ENCODE results near the gene OGN.
A peak's percentile ranks its signal among the peaks of the same experiment; 100 is the strongest.
"Not testable (repeated sequence)": the region's sequence is repeated elsewhere in the genome, so short reads cannot be mapped to it uniquely, and the experiment has no call there.

The OGN gene, protein sequence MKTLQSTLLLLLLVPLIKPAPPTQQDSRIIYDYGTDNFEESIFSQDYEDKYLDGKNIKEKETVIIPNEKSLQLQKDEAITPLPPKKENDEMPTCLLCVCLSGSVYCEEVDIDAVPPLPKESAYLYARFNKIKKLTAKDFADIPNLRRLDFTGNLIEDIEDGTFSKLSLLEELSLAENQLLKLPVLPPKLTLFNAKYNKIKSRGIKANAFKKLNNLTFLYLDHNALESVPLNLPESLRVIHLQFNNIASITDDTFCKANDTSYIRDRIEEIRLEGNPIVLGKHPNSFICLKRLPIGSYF

GRCh38 chr9:92404042-92404836 lies at the start of gene OGN:
Gene OGN (minus strand): TSS chr9:92404578. CDS start chr9:92403407, 1,171 bp downstream.
- DNase-seq: no peak

- no peak for DNase-seq
These were observed 42.2 kb upstream of the OGN start for GRCh38 chr9:92446536-92446935.

GRCh38 chr9:92444841-92445240 lies 40.5 kb upstream of the OGN start:
- no peak for DNase-seq

DNA sequence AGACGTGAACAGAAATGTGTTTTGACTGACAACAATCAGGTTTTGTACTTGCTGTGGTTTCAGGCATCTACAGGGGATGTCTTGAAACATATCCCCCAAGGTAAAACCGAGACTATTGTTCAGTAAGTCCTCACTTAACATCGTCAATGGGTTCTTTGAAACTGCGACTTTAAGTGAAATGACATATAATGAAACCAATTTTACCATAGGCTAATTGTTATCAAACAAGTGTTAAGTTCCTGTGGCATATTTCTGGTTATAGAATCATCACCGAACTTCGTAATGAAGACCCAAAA lies 36.3 kb upstream of the OGN start:
- DNase-seq: no peak

DNA sequence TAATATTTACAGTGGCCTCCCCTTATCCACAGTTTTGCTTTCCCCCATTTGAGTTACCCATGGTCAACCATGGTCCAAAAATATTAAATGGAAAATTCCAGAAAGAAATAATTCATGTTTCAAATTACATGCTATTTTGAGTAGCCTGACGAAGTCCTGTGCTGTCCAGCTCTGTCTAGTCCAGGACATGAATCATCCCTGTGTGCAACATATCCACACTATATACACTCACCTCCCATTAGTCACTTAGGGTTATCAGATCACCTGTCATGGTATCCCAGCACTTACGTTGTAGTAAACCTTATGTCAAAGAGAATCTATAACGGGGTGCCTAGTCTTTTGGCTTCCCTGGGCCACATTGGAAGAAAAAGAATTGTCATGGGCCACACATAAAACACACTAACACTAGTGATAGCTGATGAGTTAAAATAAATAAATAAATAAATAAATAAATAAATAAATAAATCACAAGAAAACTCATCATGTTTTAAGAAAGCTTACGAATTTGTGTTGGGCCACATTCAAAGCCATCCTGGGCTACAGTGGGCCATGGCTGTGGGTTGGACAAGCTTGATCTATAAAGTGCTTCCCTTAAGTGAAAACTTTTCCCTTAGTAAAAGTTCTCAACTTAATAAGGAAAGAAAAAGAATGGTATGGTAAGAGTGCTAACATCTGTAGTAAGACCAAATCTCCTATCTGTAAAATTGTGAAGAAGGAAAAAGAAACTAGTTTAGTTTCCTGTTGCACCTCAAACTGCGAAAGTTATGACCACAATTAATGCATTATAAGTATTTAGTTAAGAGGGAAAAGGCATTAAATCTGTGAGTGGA lies 35.8 kb upstream of the OGN start:
- DNase-seq: no peak

DNA sequence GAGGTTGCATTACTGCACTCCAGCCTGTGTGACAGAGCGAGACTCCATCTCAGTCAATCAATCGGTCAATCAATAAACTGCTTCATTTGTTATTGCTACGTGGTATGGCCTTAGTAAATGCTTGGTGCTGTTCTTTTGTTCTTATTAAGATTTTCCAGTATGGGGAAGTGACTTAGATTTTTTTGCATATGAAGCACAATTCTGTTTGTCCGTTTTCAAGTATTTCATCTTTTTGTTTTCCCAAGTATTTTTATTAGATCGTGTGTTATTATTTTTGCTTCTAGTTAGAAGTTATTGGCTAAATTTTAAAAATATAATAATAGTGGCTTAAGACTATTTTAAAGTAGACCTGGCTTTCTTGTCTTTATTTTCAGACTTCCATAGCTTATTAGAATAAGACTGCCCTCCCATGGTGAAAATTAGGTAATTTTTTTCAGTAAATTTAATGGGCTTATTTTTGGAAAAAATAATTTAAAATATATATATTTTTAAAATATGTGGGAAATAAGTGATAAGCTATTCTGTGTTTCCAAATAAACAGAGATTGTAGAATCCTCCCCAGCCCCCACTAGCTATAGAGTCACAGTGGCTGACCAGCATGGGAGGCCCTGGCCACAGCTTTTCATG lies 34.6 kb upstream of the OGN start:
- DNase-seq: no peak

- DNase-seq: no peak
These were observed 30.9 kb upstream of the OGN start for GRCh38 chr9:92435263-92435662.

- no peak for DNase-seq
These were observed 28.7 kb upstream of the OGN start for GRCh38 chr9:92432972-92433548.

DNA sequence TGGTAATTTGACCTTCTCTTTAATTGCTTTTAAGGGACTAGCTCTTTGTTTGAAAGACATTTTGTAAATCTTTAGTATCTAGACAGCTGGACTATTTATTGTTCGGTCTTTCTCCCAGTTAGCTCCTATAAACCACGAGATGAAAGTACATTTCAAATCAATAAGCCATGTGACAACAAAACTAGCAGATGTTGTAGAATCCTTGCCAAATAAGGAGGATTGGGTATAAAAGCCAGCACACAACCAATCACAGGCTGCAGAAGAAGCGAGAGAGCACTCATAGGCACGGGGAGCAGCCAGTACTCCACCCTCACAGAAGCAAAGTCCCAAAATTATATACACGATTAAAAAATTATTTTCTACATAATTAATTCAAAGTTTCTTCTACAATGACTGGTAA lies 28.0 kb upstream of the OGN start:
- DNase-seq: no peak

DNA sequence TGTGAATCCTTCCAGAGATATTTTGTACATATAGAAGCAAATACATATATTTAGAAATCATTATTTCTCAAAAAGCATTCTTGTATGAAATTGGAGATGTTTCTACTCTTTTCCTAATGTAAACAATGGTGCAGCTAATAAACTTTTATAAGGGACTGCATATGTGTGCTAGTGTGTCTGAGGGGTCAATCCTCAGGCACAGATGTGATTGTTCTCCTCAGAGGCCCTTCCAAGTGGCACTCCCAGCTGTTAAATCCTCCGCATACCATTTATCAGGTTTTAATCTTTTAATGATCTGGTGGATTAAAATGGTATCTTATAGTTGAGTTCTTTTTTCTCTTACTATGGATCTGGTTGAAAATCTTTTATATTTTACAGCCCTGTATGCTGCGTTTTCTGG lies 25.5 kb upstream of the OGN start:
- no peak for DNase-seq

DNA sequence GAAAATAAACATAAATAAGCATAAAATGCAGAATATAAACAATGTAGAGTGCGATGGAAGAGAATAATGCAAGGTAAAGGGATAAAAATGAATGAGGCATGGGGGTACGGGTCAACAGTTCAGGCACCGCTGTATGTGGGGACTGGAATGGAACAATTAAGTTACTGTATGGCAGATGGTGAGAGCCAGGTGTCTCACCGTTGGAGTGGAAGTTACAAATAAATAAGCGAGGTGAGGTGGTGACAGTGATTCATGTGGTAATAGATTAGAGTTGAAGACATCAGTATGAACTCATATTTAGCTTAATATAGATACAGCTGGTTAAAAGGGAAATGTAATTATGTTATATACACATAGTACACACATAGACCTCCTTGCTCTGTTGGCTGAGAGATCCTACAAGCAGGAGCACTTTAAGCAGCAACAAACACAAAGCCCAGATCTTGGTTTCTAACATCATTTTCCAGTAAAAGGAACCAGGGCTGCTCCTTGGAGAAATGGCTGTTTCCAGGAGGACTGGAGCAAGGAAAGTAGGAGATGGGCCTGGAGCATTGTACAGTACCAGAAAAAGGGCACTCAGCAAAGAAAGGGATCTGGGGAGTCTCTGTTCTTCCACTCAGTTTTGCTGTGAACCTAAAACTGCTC lies 22.2 kb upstream of the OGN start:
- DNase-seq: no peak

DNA sequence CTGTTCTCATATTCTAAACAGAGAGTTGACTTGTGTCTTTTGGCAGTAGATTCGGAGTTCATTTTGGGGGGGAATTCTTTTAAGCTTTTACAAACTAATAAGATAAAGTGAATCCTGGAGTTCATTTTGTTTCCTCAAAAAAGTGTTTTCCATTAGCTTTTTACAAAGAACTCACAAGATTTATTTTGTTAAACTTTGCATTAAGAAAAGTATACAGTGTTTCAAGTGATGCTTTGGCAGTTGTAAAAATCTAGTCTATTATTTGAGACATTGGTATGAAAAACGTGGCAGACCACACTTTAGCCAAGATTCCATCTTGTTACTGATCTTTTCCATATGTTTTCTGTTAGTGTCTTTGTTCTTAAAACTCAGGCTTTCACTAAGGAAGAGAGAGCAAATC lies 21.1 kb upstream of the OGN start:
- DNase-seq: no peak

- no peak for DNase-seq
These were observed 20.0 kb upstream of the OGN start, which contains the start of gene OMD for GRCh38 chr9:92424340-92424739. Gene OMD (minus strand): TSS chr9:92424471. CDS start chr9:92417558, 6,913 bp downstream.

GRCh38 chr9:92423612-92424011 lies 19.2 kb upstream of the OGN start:
- DNase-seq: no peak

DNA sequence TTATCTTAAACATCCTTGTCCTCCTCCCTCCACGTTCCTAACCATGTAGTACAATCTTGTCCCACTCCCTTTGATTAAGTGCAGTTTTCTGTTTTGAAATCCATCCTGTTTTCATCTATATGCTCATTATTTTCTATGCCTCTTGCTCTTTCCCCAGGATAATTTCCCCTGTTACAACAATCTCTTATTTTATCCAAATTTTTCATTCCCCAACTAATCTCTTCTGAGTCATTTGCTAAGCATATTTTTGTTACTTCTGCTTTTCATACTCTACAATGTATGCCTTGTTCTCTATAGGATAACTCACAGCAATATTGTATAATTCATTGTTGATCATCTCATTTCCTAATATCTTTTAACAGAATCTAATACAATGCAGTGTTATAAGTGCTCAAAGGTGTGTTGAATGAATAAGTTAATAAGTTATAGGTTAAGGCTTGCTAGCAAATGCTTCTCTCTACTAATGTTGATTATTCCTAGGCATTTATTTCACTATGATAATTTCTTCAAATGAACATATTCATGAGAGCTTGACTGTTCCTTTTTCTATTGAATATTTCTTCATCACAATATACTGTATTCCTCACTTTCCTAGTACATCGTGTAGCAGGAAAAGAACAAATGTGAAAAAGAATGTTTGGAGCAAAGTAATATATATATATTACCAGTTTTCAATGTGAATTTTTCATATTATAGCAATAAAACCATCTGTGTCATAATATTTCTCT lies 18.4 kb upstream of the OGN start:
- DNase-seq: no peak

DNA sequence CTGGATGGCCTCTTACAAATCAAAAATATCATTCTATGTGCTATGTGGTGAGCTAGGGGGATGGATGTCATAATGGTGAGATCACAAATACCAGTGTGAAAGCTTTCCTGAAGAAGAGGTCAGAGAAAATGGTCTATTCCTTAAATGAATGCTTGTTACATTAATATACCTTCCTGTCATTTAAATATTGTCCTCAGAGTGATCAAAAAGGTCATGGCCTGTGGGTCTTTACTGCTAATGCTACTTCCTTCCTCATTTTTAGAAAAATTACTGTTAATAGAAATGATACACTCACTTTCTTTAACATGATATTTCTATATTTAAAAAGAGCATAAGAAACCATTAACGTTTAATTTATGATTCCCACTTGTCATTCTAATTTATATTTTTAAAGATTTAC lies 10.2 kb upstream of the OGN start:
- no peak for DNase-seq

- DNase-seq: not testable (repeated sequence)
These were observed 6.8 kb upstream of the OGN start for GRCh38 chr9:92411157-92411556.

DNA sequence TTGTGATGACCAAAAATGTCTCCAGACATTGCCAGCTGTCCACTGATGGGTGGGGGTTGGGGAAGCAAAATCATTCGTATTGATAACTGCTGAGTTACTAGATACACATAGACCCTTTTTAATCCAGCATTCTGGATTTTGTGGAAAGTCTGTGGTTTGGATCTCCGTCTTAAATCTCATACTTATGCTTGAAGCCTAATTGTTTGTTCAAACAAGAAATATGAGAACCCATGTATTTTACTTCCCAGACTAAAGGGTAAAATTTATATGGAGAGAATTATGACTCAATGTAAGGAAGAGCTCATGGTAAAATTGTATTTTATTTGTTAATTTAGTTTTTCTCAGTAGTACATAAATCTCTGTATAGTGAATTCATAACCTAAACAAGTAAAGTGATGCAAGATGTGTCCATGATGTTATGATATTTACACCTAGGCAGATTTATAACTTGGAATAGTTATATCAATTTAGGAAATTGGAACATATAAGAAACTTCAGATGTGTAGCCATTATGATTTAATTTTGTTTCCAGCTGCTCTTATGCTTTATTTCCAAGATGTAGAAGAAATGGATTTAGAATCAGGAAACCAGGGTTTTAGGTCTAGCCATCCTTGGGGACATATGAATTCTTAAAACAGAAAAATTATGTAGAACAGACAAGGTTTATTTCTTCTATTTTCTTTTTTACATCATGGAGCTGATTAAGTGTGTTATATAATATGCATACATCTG lies 4.5 kb upstream of the OGN start:
- no peak for DNase-seq

- no peak for DNase-seq
These were observed 3.4 kb upstream of the OGN start for GRCh38 chr9:92407818-92408217.

GRCh38 chr9:92406477-92406876 lies 2.1 kb upstream of the OGN start:
- DNase-seq: peak in 1 of 2 experiments; percentile 21

DNA sequence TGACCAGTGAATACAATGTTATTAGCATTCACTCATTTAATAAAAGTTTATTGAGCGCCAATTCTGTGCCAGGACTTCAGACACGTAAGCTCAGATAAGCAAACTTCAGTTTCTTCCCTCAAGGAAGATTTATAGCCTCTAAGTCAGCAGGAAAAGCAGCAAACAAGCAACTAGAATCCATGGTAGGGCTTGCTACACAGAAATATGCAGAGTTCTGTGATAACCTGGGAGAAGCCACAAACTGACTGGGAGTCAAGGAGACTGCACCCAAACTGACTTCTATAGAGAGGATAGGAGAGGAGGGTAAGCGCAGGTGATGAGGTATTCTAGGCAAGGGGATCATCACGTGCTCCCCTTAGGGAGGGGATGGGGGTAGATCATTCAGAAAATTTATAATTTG lies 1.4 kb upstream of the OGN start:
- DNase-seq: no peak
